Measurements from ENCODE around the gene ICA1. TPM values are rescaled to one million over a fixed set of nuclear protein-coding genes. Genes with fewer than 3 reads are reported as not detected.

The ICA1 gene
- total and polyA plus RNA-seq, 2 of the 13 experiments (the other 11 are each of a cell fraction or from before 2014, with no cell fraction given), result 0.29 TPM; not detected in 1

- Histone ChIP-seq H3K79me2 (ENCODE audit: insufficient read depth, low read length) (no peaks in the 10 kb centered on the region), H2AFZ (ENCODE audit: low read length) (no peak overlapping the region), H3K4me3 (replicated peaks in 1 of 3; ENCODE audit: insufficient read depth in 1 of 3, low read depth in 2 of 3, low read length in 3 of 3) (no peak overlapping the region), H3K9ac (ENCODE audit: insufficient read depth, low read depth, low read length) (no peak overlapping the region), H3K4me1 (ENCODE audit: insufficient read depth, low read length) (peaks cover 15% of the 10 kb centered on the region), H4K20me1 (ENCODE audit: insufficient read depth, low read length) (no peaks in the 10 kb centered on the region), H3K27me3 (ENCODE audit: control insufficient read depth in 1 of 2, insufficient read depth in 2 of 2, low read length in 2 of 2) (no peaks in the 10 kb centered on the region), H3K9me3 (ENCODE audit: low read length) (no peaks in the 10 kb centered on the region), H3K4me2 (ENCODE audit: low read depth, low read length) (no peak overlapping the region), H3K27ac (ENCODE audit: extremely low read length, insufficient read depth, low read length) (no peak overlapping the region), H3K36me3 (replicated peaks in 1 of 2; ENCODE audit: control insufficient read depth in 1 of 2, insufficient read depth in 2 of 2, low read length in 2 of 2) (no peaks in the 10 kb centered on the region)
- FAIRE-seq, result no peak
- BruUV-seq (replicated peaks), result no TSS peak
- no peak for TF ChIP-seq ZFAT (CRISPR knock-in tag; conservative IDR thresholded peaks at IDR 0.05)
- no peak for TF ChIP-seq ZBTB7A (CRISPR knock-in tag; IDR thresholded peaks at IDR 0.05)
- no peak for TF ChIP-seq ZNF776 (CRISPR knock-in tag; IDR thresholded peaks at IDR 0.05)
- TF ChIP-seq ATF6 (CRISPR knock-in tag; conservative IDR thresholded peaks at IDR 0.05), result no peak
- no peak for TF ChIP-seq RFX1 (IDR thresholded peaks at IDR 0.05)
- TF ChIP-seq EED (CRISPR knock-in tag; IDR thresholded peaks at IDR 0.05), result no peak
- TF ChIP-seq SUZ12 (IDR thresholded peaks at IDR 0.05; ENCODE audit: low read depth, low read length), result no peak
- TF ChIP-seq ARNTL (CRISPR knock-in tag; IDR thresholded peaks at IDR 0.05), result no peak
- no peak for TF ChIP-seq ZNF30 (CRISPR knock-in tag; IDR thresholded peaks at IDR 0.05)
- intact Hi-C loops (cut with micrococcal nuclease; ENCODE audit: unreplicated experiment) (no loop called here), in situ Hi-C loops (cut with HindIII; ENCODE audit: extremely low pct_ligation_motif_present, low pct_unique_long_range_greater_than_20kb) (no loop called here)
- WGBS (ENCODE audit: low lambda C conversion rate), result 95% methylated on average over 6 of the region's 6 CpGs
- POLR2A ChIA-PET, result no interaction called here
- ATAC-seq, result no peak
- CTCF ChIA-PET (ENCODE audit: low intra/inter-chr PET ratio, low total read pairs), result no interaction called here
- no peak for DNase-seq (ENCODE audit: low spot score)
Measured at GRCh38 chr7:8089036-8089780, 172.8 kb downstream of the ICA1 start.
